A673 (cell line): ENCODE data around the gene AURKA.
"Not testable (repeated sequence)": the region's sequence is repeated elsewhere in the genome, so short reads cannot be mapped to it uniquely, and the experiment has no call there.

Experiments used
- CTCF ChIP-seq: fragments of 300-800, 200-600 bp; sonication (generic); conservative IDR thresholded peaks from 2 replicates; pipeline ENCODE4 v1.5.1; 2017; ENCODE audit warnings: low read depth, mild to moderate bottlenecking, antibody characterized with exemption, low read length, moderate library complexity, mixed read lengths
- EZH2 ChIP-seq: fragments of 200-600 bp; sonication (generic); IDR thresholded peaks from 2 replicates; pipeline ENCODE4 v1.6.1; 2017; ENCODE audit warnings: borderline replicate concordance, low read depth, mild to moderate bottlenecking, mixed read lengths, antibody characterized with exemption, low read length; ENCODE audit not compliant: poor library complexity, severe bottlenecking

- not testable (repeated sequence) for TF ChIP-seq CTCF, EZH2
These were observed 13.3 kb upstream of the AURKA start for GRCh38 chr20:56405356-56405755.
